Glomerular visceral epithelial cell (primary cell): ENCODE results near the gene RPS15A.

Experiments used
- DNase-seq: peaks from one replicate; pipeline ENCODE4 v3.0.0-alpha.2; 2016; ENCODE audit errors: extremely low spot score

The RPS15A gene

DNA sequence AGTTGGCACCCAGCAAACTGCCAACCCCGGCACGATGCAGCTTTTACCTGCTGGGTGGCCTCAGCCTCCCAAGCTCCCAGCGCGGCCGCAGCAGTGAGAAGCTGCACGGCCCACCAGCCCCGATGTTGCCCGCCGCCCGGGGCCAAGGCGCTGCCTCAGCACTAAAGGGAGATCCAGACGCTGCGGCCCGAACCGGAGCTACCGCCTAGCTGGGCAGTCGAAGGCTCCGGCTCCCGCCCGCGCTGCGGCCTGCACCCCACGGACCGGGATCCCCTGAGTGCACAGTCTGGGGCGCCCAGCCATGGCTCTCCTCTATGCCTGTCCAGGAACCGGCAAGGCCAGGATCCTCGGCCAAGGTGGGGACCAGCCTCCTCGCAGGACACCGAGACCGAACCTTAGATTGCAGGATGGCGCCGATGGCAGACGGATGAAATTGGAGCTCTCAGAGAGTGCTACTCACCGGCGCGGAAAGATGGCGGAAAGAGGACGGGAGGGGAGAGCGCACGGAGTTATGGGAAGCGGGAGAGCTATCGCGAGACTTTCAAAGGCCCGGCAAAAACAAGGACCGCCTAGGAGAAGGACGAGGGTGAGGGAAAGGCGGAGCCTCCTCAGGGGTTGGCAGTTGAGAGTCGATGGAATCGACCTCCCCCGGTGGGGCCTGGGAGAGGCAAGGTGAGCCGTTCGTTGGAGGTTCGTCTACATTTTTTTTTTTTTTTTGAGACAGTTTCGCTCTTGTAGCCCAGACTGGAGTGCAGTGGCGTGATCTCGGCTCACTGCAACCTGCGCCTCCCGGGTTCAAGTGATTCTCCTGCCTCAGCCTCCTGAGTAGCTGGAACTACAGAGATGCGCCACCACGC lies at the start of gene RPS15A:
Gene RPS15A (minus strand): TSS at position 485 of the 857 bp plus-strand sequence. CDS start 1,221 bp downstream, outside the sequence.
- peak; percentile 95 for DNase-seq

DNA sequence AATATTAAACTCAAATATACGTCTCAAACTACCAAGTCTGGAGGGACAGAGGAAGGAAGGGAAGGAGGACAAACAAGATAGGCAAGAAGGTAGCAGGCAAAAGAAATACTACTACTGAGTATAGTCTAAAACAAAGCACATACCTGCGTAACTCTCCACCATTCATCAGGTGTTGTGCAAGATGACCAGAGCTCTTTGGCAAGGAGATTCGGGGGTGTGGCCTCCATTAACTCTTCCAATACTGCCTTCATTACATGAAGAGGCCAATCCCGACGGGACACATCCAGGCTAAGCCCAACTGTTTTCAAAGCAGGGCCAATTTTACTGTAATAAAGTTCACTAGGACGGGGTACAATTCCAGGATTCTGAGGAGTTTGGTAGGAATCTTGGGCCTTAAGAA lies 49.4 kb upstream of the RPS15A start:
- no peak for DNase-seq

DNA sequence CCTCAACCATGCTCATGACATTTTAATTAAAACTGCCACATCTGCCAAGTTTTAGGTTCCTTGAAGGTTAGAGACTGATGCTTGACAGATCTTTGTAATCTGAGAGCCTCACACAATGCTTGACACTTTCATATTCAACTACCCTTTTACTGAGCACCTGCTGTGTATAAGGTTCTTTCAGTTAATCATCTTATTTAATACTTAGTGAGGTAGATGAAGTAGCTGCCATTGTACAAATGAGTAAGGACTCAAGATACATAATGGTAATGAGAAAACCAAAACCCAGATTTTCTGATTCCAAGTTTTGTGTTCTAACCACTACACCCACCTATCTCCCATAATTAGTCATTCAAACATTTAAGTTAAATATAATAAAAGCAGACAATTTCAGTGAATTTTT lies 46.6 kb upstream of the RPS15A start:
- no peak for DNase-seq

DNA sequence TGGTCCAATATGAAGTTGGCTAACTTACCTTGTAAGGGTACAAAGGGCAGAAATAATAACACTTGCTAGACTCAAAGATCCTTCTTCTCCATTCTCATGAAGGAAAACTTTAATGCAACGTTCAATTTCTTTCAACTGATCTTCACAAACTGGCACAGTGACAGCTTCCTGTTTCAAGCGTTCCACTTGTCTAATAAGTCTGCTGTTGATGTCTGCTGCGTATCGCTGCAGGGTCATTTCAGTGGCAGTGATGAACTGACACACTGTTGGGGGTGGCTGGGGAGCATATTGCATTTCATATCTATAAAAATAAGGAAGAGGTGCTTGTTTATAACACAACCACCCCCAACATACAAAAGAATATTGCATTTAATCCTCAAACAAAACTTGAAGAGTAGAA lies 44.7 kb upstream of the RPS15A start:
- no peak for DNase-seq

DNA sequence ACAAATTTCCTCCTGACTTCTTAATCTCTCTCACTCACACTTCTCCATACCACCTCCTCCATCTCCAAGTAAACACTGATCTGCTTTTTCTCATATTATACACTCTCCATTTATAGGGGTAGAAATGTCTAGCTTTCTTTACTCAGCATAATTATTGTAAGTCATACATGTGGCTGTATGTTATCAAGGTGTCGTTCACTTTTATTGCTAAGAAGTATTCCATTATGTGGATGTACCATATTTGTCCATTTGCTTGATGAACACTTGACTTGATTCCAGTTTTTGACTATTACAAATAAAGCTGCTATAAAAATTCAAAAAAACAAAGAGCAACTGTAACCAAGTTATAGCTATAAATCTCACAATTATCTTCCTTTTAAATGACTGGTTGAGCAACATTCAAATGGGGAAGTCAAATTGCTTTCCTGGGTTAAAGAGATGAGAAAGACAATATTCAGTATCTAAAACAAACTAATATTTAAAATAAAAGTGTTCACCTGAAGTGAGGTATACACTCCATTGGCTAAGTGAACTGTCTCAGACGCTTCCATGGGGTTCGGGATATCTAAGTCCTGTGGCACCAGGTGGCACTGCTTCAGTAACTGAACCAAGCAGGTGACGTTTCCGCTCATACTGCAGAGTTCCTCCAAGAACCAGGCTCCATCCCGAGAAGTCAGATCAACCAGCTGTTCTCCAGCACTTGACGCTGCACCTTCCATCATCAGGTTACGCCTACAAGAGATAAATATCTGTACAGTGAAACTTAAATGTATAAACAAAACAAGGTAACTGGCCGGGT lies 43.8 kb upstream of the RPS15A start:
- DNase-seq, result no peak

DNA sequence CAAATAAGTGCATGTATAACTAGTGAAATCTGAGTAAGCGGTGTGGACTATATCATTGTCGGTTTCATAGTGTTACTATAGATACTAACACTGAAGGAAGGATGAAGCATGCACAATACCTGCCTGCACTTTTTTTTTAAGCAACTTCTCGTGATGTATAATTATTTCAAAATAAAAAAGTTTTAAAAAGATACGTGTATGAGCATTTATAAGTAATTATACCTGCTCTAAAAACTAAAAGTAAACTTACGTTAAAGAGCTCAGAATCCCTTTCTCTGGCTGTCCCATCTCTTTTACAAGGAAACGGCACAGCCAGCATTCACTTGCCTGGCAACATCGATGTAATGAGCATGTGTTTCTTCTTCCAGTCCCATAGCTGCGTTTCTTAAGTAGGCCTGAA lies 42.5 kb upstream of the RPS15A start:
- no peak for DNase-seq

DNA sequence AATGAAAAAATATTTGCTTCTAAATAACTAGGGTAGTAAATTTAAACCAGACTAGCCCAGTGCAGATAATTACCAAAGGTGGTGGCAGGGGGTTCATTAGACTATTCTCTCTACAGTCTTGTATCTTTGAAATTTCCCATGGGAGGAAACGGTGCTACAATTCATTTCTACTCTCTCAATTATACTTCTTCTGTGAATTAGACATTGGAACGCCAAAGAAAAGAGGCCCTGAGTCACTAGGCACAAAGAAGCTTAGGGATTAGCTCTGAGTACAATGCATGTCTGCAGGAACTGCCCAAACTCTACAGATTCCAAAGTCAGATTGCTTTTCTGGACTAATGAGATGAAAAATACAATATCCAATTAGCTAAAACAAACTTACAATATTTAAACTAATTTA lies 41.9 kb upstream of the RPS15A start:
- DNase-seq, result no peak

DNA sequence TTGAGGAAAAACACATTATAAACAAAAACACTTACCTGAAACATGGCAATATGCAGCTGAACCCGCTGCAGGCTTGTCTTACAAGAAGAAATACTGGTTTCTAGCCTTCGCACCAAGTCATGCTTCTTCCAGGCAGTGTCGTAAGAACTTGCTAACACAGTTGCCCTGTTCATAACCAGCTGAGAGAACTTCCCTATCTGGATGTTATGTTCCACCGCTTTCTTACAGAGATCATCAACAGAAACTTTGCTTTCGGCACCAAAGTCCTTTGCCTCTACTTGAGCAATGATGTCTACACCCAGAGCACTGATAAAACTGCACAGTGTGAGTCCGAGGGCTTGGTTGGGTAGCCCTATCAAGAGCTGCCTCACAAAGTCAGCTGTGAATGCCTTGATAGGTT lies 39.1 kb upstream of the RPS15A start:
- no peak for DNase-seq

DNA sequence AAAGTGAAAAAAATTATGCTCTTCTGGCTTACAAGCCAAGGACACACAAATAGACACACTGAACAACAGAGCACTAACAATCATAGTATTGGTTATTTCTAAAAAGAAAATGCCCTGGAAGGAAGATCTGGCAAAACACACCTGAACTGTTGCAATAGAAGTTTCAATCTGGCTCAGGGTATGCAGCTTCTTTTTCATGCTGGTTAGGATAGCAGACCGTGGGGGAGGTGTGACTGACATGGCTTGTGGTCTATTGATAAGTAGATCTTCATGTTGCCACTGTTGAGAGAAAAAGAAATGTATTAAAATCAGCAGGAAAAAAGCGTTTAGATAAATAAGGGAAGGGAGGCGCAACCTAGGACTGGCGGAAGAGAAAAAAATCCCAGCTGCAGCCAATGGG lies 37.8 kb upstream of the RPS15A start:
- no peak for DNase-seq

DNA sequence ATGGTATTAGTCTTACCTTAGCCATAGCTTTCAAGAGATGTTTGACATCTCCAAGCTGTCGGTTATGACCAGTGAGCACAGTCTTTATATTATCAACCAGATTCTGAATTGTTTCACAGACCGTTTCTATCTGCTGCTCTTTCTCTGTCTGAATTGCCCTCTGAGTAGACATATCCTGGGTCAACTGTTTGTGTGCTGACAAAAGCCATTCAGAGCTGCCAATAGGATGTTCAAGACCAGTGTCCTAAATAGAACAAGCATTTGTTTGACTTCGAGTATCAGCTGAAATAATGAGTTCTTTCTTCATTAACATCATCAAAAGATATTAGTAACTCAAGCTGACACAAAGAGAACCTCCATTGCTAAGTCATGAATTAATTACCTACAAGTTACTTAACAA lies 26.2 kb upstream of the RPS15A start:
- DNase-seq, result no peak

DNA sequence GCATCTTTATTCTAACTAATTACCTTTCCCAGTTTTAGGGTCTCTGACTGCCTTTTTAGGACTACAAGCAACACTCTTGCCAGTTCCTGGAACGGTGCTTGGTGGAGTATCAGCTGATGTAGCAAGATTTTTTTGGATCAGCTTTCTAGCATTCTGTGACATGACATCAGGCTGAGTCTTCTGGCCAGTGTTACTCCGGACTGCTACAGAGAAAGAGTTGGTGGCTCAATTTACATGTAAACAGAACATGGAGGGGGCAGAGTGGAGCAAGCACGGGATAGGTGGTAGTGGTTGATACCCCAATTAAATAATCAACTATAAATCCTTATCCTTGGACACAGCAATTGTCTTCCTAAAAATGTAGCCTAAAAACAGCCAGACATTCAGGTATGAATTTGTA lies 21.8 kb upstream of the RPS15A start:
- no peak for DNase-seq

DNA sequence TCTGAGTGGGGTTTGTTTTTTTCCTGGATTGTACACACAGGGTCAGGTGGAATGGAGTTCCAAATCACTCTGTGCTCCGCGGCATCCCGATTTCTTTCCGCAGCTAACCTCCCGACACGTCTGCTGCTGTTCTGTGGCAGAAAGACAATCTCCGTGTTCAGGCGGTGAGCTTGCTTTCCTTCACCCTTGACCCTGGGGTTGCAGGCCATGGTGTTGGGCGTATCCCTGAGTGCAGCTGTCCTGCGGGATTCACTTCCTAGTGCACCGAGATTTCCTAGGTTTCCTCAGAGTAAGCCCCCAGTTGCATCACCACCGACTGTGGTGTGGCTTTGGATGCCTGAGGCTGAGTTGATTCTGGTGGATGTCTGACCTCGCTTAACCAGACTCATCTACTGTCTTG lies 19.0 kb upstream of the RPS15A start:
- no peak for DNase-seq

DNA sequence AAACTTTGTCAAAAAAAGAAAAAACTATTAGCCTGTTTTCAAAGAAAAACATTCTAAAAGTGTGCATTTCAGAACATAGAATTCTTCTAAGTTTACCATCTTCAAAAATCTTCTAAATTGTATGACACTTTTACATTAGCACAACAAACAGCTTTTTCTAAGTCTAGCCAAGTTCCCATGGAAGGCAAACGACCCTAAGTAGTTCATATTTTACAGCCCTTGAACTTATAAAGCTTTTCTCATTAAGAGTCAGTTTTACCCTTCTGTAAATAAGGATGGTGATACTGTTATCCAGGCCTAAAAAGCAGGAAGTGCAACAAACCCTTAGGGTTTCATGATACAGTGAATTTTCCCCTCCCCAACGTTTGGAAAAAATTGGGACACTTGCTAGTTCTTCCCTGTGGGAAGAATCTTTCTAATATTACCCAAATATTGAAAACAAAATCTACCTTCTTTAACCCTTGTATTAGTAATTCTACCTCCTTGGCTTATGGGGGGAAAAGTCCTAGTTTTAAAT lies 15.2 kb upstream of the RPS15A start:
- no peak for DNase-seq

DNA sequence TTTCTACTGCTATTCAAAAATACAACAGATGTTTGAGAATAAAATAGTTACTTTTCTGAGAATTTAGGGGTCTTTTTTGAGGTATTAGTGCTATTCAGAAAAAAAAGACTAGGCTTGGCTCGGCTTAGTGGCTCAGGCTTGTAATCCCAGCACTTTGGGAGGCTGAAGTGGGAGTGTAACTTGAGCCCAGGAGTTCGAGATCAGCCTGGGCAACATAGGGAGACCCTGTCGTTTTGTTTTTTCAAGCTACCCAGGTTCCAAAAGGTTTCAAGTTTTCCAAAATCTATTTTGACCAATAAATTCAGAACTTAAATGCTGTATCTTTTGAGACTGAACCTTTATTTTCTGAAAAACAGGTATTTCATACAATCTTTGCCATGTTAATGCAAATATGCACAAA lies 14.4 kb upstream of the RPS15A start:
- DNase-seq, result no peak

DNA sequence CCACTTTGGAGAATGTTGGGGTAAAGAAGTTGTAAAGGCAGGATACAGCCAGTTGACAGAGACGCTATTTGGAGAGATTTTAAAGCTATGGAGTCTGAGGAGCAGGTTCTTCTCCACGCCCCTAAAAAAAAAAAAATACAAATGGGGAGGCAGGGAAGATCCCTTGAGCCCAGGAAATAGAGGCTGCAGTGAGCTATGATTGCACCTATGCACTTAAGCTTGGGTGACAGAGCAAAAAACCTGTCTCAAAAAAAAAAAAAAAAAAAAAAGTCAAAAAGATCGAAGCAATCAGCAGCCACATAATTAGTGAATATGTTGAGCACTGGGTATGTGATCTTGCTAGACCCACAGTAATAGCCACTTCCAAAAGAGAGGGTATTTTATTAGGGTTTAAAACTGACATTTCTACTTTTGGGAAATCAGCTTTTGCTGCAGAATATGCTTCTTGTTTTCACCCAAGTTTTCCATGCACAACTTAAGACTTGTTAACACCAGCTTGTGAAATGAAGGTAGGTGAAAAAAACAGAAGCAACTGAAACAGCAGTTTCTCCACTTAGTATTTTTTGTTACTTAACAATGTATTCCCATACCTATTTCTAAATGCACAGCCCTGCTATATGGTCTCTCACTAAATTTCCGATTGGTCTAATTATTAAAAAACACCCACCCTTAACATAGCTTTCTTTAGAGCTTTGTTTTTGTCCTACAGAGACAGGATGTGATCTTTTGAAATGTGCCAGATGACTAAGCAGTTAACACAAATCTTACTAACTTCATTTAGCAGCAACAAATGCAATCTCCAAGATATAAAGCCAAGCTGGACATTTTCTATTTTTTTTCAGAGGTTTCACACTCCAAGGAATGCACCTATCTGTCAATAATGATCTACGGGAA lies 13.7 kb upstream of the RPS15A start:
- DNase-seq, result no peak

DNA sequence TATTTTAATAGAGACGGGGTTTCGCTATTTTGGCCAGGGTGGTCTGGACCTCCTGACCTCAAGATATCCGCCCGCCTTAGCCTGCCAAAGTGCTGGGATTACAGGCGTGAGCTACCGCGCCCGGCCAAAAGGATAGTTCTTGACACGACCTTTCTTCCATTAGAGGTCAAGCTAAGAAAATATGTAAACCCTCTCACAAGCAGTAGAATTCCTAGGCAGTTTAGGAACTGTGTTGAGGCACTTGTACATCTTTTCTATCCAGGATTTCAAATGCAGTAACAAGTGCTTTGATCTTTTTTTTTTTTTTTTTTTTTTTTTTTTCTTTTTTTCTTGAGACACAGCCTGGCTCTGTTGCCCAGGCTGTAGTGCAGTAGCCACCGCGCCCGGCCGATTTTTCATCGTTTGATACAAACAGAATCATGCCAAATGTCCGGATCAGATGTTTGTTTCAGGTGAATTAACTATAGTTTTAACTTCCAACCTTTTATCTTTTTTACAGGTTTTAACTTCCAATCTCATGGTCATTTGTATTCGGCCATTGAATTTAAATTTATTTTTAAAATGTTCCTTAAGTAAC lies 12.7 kb upstream of the RPS15A start:
- DNase-seq, result no peak

DNA sequence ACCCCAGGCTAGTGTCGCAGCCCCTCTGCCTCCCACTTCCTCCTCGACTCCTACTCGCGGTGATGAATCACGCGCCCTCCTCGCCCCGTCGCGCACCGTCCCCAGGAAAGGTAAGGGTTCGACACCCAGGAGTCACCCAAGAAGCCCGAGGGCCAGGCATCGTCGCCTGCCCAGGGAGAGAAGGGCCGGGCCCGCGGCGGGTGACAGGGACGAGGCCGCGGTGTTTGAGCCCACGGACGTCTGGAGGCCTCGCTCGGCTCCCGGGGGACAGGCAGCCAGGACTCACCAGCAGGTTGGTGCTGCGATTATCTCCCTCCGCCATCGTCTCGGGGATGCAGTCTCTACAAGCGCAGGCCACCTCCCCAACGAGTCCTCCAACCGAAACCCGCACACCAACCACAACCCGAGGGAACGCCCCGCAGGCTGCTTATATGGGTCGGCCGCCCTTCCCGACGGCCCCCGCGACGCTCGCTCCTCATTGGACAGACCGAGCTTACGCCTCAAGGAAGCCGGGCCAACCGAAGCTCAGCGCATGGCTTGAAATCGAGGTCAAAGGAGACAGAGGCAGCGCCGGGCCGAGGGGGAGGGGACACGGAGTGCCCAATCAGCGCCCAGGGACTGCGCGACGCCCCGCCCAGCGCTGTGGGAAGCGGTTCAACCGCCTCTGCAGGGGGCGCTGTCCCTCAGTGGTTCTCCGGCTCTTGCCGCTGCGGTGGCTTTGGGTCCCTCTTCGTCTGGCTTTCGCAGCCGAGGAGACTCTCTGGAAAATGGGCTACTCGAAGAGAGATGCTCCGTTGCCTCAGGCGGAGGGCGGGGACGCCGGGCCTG lies 11.2 kb upstream of the RPS15A start, which contains the start of gene ARL6IP1:
Gene ARL6IP1 (minus strand): TSS at position 405 of the 828 bp plus-strand sequence. CDS start 83 bp downstream, at position 322.
- peak; percentile 99 for DNase-seq

DNA sequence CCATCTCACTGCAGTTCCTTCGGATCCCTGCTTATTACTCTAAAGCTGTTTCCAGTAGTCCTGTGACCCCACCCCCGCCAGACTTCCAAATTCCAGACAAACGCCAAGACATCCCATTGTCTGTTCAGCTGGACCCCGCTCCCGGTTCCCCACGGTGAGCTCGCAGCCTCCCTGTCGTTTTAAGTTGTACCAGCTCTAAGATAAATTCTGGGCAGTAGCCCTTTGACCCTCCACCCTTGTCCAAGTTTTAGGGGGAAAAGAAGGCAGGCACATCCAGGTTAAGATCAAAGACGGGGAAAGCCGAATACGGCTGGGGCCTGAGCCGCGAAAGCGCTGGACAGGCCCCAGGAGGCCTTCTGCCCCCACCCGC lies 10.6 kb upstream of the RPS15A start:
- DNase-seq, result peak; percentile 26

DNA sequence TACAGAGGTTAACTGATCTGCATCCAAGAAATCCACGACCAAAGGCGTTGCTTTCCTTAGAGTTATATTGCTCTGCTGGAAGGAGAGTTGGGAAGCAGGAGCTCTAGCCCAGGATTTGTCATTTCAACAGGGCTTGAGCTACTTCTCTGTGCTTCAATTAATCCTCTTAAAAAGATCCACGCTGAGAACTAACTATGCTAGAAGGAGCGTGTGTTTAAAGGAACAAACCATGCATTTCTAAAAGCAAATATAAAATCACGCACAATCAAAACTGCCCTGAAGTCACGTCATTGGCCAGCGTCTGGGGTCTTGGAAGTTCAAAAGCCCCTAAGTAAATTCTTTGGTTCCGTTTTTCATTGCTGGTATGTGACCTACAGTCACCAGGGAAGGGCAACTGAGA lies 10.2 kb upstream of the RPS15A start:
- DNase-seq, result no peak

DNA sequence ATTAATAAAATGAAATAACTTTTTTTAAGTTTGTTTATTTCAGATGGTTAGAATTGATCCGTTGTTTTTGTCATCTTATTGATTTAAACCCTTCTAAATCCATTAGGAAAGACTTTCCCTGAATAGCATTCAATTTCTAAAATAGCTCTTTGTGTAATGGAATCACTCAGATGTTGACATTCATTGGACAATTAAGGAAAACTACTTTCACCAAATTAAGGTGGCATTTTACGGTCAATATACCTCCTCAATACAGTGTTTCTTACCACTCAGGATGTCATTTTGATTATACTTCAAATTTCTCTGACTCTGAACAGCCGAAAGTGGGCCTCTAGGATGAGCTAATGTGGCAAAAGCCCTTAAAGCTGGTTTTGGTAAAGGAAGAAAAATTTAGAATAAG lies 9.4 kb upstream of the RPS15A start:
- no peak for DNase-seq

DNA sequence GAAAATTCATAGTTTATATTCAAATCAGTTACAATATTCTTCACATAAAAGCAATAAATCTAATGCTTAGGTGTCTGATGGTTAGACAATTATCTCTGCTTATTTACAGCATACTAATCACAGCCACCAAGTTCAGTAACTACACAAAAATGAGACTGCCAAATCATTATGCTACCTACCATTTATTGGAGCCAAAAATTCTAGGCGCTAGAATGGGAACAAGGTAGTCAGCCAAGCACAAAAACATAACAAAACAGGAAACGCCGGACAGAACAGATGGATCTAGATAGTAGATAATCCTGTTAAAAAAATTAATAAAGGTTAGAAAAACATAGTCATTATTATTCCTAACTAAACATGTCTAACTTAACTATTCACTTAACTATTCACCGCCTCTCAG lies 7.6 kb upstream of the RPS15A start:
- no peak for DNase-seq
